ENCODE results near the gene TADA3.
"Not testable (repeated sequence)": the region's sequence is repeated elsewhere in the genome, so short reads cannot be mapped to it uniquely, and the experiment has no call there.

TADA3 gene

DNA sequence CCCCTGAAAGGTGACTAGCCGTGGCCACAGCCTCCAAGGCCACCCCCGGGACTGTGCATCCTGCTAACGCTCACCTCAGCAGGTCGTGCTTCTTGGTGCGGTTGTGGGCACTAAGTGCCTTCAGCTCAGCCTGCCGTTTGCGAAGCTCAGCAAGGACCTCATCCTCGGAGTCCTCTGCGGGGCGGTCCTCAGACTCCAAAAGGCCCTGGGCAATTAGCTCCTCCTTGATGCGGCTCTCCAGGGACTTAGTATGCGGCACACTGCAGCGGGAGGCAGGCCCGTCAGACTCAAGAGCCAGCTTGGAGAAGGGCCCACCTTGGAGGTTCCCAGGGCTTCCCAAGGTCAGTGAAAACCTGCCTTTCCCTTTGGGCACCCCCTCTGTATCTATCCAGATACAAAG lies 8.3 kb downstream of the TADA3 start:
- no peak for DNase-seq

DNA sequence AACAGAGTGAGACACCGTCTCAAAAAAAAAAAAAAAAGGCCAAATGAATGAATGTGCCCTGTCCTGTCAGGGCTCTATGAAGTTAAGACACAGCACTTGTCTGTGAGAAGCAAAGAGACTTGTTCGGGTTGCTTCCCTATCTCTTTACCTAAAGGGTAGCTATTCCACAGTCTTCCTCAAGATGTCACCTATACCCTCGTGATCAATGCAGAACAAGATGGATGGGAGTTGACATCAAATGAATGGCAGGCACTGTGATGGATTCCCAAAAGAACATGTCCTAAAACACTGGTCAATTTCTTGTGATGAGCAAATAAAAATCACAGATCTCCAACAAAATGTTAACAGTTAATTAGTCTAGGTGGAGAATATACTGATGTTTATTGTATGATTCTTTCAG lies 9.5 kb downstream of the TADA3 start:
- no peak for DNase-seq

DNA sequence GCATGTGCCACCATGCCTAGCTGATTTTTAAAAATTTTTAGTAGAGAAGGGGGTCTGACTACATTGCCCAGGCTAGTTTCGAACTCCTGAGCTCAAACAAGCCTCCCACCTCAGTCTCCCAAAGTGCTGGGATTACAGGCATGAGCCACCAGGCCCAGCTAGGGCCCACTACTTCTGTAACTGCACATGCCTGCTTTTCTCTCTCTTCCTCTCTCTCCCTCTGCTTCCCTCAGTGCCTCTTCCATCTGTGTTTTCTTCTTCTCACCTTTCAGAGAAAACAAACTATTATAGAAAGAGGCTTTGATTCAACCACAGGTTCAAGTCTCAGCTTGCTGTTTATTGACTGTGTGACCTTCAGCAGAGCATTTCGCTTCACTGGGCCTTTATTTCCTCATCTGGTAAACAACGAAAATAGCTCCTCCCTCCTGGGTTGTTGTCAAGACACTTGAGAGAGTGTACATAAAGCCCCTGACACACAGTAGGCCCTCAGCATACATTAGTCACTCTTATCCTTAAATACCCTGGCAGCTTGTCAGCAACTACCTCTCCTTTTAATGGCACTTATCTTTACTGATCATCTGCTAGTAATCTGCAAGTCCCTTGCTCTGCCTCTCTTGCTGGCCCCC lies 10.2 kb downstream of the TADA3 start:
- peak; percentile 88 for DNase-seq

DNA sequence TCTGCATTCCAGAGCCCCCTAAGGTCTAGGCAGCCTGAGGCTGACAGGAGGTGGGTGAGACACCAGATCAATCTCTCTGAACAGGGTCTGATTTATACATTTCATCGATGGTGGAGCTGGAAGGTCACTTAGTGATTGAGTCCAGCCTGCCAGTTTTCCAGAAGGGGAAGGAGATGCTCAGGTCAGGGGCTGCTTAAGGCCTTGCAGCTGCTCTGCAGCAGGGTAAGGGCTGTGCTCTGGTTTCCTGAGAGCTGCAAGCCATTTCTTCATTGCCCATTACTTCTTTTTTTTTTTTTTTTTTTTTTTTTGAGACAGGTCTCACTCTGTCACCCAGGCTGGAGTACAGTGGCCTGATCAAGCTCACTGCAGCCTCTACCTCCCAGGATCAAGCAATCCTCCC lies 10.7 kb downstream of the TADA3 start:
- no peak for DNase-seq

DNA sequence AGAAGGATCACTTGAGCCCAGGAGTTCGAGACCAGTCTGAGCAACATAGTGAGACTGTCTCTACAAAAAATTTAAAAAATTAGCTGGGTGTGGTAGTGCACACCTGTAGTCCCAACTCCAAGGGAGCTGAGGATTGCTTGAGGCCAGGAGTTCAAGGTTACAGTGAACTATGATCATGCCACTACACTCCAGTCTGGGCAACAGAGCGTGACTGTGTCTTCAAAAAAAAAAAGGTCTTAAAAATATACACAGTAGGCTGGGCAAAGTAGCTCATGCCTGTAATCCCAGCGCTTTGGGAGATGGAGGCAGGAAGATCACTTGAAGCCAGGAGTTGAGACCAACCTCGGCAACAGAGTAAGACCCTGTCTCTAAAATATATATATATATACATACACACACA lies 11.4 kb downstream of the TADA3 start:
- DNase-seq = no peak

DNA sequence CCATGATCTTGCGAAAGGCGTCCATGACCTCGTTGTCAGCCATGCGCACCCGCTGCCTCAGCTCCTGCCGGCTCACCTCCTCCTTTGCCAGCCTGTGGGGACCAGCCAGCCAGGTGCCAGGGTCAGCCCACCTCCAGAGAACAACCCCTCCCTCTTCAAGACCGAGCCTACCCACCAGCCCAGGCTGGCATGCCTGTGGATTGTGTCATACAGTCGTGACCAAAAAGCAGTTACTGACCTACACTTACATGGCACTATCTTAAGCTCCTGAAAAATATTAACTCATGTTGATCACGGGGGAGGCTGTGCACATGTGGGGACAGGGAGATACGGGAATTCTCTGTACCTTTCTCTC lies 11.8 kb downstream of the TADA3 start:
- no peak for DNase-seq

DNA sequence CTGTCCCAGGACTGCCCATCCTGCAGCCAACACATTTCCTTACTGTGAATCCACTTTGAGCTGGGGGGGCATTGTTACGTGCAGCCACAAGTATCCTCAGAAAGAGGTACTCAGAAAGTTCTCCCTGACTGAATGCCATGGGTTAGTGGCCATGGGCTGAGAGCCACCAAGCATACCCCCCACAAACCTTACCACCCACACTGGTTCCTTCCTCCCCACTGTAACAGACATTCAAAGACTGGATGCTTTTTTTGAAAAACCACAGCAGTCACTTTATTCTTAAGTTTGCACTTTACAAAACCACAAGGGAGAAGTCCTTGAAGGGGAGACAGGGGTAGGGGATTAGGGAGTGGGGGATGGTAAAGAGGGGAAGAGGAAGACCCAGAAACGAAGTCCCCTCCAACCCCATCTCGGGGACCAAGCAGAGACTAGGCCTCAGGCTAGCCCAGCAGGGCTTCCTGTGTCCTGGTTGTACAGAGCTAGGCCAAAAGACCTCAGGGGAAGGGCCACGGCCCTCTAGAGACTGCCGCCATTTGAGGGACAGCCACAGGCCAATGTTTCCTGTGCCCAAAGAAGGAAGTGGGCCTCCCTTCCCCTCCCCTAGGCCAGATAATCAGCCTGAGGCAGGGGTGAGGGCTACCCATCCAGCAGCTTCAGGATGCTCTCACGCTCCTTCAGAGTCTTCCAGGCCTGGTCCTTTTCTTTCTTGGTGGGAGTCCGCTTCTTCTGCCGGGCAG lies 12.4 kb downstream of the TADA3 start:
- no peak for DNase-seq

DNA sequence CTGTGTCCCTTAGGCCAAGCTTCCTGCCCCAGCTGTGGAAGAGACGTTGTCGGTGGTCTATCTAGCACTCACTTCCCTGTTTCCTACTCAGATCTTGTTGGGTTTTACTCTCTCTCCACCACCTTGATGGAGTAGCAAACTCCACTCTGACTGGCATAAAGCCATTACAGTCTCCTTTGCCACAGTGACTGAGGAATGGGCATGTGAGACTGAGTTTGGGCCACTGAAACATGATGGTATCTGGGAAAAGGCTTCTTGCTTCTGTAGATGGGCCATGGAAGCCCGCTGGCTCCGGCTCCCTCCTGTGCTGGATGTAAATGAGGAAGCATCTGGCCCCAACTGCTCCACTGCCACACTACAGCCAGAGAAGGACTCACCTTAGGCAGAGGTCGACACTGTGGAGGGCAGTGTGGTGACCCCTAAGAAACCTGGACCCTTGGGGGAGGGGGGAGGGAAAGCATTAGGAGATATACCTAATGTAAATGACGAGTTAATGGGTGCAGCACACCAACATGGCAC lies 13.1 kb downstream of the TADA3 start:
- no peak for DNase-seq

DNA sequence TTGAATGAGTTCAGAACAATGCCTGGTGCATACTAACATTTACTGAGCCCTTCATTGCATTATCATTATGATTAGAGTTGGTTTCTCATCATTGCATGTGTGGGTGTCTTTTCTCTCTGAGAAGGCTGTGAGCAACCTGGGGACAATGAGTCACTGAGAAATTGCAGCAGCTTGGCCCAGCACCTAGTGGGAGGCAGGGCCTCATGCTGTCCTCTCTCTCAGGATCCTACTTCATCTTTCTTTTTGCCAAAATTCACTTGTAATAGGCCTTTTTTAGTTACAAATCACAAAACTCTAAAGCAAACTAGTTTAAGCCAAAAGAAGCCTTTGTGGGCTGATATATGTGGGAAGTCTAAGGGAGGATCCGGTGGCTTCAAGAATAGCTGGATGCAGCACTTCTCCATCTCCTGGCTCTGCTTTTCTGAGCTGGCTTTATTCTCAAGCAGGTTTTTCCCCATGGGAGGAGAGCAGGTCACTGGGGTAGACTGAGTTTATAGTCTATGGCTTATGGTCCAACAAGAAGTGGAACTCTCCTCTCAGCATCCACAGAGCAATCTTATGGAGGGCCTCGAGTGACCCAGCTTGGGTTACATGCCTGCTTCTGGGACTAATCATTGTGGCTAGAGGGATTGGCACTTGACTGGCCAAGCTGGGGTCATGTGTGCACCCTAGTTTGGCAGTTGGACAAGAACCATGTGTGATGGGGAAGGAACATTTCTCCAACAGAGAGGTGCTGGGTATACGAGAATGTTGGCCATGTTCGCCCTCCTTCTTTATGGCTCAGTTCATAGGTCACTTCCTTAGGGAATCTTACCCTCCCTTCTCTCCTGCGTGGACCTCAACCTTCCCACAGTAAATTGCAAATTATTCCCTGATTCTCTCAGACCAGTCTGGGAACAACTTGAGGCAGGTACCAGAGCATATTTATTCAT lies 13.9 kb downstream of the TADA3 start:
- no peak for DNase-seq

DNA sequence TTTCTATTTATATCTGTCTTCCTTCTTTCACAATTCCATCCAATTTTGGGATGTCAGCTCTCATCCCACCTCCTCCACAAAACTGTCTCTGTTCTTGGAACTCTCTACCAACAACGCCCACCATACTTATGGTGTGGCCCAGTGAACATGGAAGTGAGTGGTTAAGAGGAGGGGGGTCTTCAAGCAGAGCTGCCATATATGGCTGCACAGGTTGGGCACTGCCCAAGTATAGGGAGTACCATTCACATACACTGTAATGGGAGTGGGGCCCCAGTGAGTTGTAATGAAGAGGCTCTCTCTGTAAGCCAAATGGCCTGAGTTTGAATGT lies 14.6 kb downstream of the TADA3 start:
- no peak for DNase-seq

DNA sequence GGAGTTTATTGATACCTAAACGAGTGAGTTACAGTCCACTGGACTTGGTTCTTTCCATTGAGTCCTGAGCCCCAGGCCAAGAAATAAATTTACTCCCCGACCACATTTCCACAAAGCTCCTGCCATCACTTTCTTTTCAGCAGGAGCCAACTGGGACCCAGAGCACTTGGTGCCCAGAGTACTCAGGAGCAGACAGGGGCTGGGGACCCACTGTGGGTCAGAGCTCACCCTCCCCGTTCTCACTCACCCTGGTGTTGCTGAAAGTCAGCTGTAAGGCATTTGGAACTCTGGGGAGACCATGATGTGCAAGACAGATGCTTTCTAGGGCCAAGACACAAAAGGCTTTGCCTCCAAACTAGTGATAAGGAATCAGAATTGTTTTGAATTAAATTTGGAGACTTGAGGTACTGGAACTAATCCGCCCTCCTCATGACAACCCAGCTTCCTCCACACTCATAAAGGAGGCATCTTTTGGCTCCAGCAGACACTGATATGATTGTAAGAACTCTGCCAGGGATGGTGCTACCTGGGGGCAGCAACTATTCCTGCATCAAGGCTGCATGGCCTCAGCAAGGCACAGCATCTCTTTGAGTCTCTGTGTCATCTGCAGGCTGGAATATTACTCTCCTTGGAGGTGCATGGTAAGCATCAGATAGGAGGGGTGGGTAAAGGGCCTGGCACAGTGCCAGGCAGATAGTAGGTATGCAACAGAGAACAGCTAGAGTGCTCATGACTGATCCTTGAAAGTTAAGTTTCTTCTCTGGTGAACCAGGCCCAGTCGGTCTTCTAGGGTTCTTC lies 15.2 kb downstream of the TADA3 start:
- DNase-seq = no peak

DNA sequence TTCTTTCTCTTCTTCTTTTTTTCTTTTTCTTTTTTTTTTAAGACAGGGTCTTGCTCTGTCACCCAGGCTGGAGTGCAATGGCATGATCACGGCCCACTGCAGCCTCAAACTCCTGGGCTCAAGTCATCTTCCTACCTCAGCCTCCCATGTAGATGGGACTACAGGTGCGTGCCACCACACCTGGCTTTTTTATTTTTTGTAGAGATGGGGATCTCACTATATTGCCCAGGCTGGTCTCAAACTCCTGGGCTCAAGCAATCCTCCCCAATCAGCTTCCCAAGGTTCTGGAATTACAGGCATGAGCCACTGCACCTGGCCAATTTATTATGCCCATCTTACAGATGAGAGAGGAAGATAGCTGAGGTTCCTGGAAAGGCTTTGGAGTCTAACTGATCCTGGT lies 21.3 kb downstream of the TADA3 start:
- not testable (repeated sequence) for DNase-seq

DNA sequence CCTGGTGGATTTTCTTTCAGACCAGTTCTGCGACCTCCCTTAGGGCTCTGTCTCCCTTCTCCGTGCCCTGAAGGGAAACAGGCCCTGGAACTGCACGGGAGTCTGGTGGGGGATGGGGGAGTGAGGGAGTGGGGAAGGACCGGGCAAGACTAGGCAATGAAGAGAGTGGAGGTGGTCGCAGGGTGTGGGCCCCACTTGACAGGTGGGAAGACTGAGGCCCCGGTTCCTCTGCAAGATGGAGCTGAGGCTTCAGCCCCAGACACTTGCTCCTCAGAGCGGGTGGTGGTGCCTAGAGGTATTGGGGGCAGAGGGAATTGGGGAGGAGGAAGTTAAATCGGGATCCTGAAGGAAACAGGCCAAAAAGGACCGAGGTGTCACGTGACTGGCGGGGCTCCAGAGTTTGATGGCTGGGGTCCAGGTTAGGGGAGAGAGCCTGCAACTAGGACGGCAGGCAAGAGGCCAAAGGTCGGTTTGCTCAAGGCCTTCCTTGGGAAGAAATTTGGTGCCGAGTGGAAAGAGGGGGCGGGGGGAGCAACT lies 21.9 kb downstream of the TADA3 start:
- DNase-seq = peak; percentile 28

DNA sequence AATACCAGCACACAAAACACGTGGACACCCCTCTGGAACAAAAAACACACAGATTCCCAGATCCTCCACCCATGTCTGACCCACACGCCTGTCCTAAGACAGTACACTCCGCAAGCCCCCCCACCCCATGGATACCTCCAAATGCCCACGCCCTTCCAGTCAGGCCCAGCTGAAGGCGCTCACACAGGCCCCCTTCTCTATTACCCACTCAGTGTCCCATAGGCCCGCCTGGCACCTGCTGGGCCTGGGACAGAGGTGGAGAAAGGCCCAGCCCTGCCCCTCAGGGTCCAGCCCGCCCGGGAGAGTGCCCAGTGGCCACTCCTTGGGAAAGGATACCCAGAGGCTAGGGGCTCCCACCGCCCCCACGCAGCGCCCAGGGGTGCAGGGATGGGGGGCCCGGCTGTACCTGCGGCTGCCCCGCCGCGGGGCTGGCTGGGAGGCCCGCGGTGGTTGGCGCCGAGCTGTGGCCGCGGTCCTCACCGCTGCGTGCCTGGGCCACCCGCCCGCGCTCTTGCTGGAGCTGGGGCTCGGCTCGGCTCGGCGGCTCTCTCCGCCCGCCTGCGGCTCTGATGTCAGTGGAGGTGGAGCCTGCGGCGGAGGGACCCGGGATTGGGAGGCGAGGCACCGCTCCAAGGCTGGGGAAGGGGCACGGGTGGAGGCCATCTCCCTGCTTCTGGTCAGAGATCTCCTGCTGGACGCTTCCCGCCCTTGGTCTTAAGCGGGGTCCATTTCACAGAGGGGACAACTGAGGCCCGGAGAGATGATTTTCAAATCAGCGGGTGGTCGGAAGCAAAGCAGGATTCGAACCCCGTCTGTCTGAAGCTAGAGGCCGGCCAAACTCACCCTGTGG lies 22.6 kb downstream of the TADA3 start, which contains the start of gene CAMK1:
TSS of gene CAMK1 (minus strand) at position 522 of the 850 bp plus-strand sequence. CDS start 2,198 bp downstream, outside the sequence.
- DNase-seq = peak; percentile 22

DNA sequence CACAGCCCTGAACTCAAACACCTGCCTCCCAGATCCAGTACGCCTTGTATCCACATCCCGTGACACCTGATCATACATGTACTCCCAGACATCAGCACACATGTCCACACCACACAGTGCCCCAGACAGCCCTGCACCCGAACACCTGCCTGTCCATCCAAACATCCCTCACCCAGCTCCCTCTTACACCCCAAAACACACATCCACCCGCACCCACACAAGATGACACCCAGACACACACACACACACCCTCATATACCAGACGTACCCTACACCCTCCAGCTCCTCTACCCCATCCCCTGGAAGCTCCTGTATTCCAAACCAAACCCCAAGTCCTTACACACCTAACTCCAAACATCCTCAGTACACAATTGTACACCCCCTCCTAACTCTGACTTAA lies 23.3 kb downstream of the TADA3 start:
- no peak for DNase-seq

DNA sequence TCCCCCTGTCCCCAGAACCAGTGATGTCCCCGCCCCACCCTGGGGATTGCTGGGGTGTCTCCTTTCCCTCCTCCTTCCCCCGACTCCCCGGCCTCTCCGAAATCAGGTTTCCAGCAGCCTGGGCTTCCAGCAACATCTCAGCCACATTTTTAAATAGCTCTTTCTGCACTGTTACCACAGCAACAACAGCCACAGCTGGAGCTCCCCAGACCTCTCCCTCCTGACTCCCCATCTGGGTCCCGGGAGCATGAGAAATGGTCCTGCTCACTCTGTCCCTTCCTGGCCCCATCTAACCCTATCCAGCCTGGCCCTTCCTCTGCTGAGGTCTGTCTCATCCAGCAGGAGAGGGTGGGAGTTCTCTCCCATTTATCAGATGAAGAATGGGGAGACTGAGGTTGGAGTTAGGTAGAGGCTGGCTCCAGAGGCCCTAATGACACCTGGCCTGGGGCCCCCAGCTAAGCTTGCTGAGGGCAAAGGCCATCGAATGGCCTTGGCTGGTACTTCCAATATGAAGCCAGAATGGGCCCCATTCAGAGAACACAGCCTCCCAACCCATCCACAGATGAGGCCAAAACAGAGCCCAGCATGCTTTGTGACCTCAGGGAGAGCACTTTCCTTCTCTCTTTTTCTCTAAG lies 24.0 kb downstream of the TADA3 start:
- no peak for DNase-seq

DNA sequence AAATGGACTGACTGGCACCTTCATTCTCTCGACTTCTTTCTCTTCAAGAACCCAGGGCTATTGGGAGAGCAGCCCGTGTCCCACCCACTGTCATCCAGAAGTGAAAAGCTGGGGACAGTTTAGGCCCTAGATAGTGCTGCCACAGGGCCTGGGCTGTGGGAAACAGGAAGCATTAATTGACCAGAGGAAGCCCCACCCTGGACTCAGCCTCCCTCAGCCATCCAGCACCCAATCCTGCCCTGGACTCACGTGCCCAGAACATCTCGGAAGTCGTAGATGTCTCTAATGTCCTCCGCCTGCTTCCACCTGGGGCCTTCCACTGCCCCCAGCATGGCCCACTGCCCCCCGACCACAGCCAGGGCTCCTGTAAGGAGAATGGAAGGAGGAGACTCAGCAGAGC lies 24.9 kb downstream of the TADA3 start:
- DNase-seq = no peak

DNA sequence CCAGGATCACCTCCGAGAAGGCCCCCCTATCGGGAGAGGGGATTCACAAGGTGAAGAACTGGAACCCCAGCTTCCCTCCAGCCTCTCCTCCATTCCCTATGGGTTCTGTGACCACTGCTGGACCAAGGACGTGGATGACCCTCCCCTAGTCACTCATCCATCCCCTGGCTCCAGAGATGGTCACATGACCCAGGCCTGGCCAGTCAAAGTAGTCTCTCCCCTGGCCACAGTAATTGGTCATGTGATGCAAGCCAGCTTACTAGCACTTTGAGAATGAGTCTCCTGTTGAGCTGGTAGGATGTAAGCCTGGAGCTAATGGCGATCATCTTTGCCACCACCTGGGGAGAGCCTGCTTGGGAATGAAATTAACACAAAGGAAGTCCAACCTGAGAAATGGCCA lies 26.4 kb downstream of the TADA3 start:
- DNase-seq = no peak

DNA sequence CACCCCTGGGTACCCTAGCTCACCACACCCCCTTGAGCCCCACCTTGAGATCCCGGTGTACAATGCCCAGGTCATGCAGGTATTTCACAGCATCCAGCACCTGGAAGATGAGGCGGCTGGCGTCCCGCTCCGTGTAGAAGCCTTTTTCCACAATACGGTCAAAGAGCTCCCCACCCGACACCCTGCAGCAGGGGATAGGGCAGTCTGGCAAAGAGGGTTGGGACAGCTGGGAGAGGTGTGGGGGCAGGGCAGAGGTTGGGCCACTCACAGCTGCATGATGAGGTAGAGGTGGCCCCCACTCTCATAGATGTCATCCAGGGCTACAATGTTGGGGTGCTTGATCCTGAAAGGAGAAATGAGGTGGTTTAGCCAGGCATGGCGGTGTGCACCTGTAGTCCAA lies 29.4 kb downstream of the TADA3 start:
- no peak for DNase-seq

DNA sequence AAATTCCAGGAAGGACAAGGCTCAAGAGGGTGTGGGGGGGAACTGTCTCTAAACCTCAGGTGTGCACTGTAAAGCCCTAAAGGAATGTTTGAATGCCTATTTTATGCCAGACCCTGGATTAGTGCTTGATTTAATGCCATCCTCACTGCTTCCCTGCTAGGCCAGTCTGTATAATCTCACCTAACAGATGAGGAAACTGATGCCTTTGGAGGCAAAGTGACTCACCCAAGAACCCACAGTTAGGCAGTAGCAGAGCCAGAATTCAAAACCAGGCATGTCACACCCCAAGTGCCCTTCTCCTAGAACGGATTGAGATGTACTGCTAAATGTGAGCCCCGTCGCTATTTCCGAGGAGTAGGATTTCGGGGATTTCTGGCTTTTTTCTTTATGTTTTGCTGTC lies 30.4 kb downstream of the TADA3 start:
- no peak for DNase-seq

Data from NCI-H2029 treated with DMSO at 0.1 percent for 48 hours (cell line).